Tibial nerve (tissue), 4 donors: ENCODE data around the gene MYF6. TPM values are rescaled to one million over a fixed set of nuclear protein-coding genes. Genes with fewer than 3 reads are reported as not detected.

ENCODE experiments used
- DNase-seq, 2 donors: peaks; one replicate each; pipeline ENCODE4 v3.0.0-alpha.2; 2019; ENCODE audit warnings: low spot score in 2 of 2
- H3K27ac ChIP-seq, 4 donors: fragments of 200-600 bp; sonication (generic) in 3 of 4; one replicate each; pipeline ENCODE4 v1.5.1; 2017 to 2019; ENCODE audit warnings: mild to moderate bottlenecking in 1 of 4
- H3K27me3 ChIP-seq, 2 donors: fragments of 200-600 bp; sonication (generic) in 1 of 2; one replicate each; pipeline versions ENCODE4 v1.5.1 to v1.6.0; 2017 to 2019
- H3K36me3 ChIP-seq, 3 donors: fragments of 200-600 bp; sonication (generic); one replicate each; pipeline ENCODE4 v1.5.1; 2018 to 2019
- H3K4me1 ChIP-seq, 4 donors: fragments of 200-600 bp; sonication (generic) in 3 of 4; one replicate each; pipeline ENCODE4 v1.5.1; 2017 to 2019
- H3K4me3 ChIP-seq, 4 donors: fragments of 200-600 bp; sonication (generic) in 3 of 4; one replicate each; pipeline ENCODE4 v1.5.1; 2017 to 2019; ENCODE audit warnings: mild to moderate bottlenecking in 1 of 4, moderate library complexity in 1 of 4
- H3K9me3 ChIP-seq, 4 donors: fragments of 200-600 bp; sonication (generic) in 3 of 4; one replicate each; pipeline ENCODE4 v1.5.1; 2017 to 2019
- EP300 ChIP-seq, 2 donors: sonication (generic); formaldehyde crosslinking; IDR thresholded peaks; one replicate each; pipeline ENCODE4 v1.6.1; 2017; ENCODE audit warnings: antibody characterized with exemption in 2 of 2, mild to moderate bottlenecking in 1 of 2
- POLR2A ChIP-seq, 2 donors: fragments of 450-650 bp; IDR thresholded peaks; one replicate each; pipeline ENCODE4 v1.6.1; 2017; ENCODE audit warnings: antibody characterized with exemption in 2 of 2, mild to moderate bottlenecking in 2 of 2, moderate library complexity in 2 of 2
- WGBS, 2 donors: methylation state at CpG; one replicate each; pipeline ENCODE4 v1.1.5; 2018; 5-methylcytosine and 5-hydroxymethylcytosine counted together
- total RNA-seq, 4 donors: library from RNA; depleted of rRNA; stranded (reverse); fragments of >200 nt; gene quantifications; one replicate each; pipeline ENCODE4 v1.1.0, GENCODE V29; 2016
- TF ChIP-seq, protein P1 (sequence below), 5 experiments: fragments of 200-600 bp in 3 of 5; fragments of 450-650 bp in 2 of 5; sonication (generic) in 3 of 5; IDR thresholded peaks; one replicate each; pipeline ENCODE4 v1.5.1; 2016 to 2019; ENCODE audit warnings: antibody characterized with exemption in 5 of 5, mild to moderate bottlenecking in 3 of 5, moderate library complexity in 2 of 5

Gene MYF6
- total RNA-seq, 4 donors from 2014 or later, result not detected

DNA sequence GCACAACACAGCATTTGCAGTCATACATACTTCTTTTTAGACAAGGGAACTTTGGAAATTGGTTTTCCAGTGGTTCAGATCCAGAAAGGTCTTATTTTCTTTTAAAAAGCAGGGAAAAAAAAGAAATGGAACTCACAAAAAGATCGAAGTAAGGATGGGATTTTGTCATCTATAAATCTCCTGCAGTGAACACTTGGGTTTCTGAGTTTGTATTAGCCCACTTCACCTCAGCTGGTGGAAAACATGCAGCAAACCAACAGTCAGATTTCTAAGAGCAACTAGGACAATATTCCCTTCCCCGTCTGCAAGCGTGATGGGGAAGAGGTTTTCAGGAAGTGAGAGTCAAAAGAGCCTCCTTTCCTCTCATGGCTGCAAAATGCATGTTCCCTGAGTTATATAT is 13.9 kb downstream of the MYF6 start:
- Histone ChIP-seq H3K9me3 (no peaks in the 10 kb centered on the region), H3K36me3 (no peaks in the 10 kb centered on the region), H3K27ac (no peak overlapping the region), H3K4me1 (no peaks in the 10 kb centered on the region), H3K4me3 (no peak overlapping the region), H3K27me3 (peaks cover 0 to 9% of the 10 kb centered on the region in 2 donors)
- WGBS, 2 donors, result 74 to 78% methylated on average over 3 of the region's 3 CpGs
- TF ChIP-seq, protein P1, sequence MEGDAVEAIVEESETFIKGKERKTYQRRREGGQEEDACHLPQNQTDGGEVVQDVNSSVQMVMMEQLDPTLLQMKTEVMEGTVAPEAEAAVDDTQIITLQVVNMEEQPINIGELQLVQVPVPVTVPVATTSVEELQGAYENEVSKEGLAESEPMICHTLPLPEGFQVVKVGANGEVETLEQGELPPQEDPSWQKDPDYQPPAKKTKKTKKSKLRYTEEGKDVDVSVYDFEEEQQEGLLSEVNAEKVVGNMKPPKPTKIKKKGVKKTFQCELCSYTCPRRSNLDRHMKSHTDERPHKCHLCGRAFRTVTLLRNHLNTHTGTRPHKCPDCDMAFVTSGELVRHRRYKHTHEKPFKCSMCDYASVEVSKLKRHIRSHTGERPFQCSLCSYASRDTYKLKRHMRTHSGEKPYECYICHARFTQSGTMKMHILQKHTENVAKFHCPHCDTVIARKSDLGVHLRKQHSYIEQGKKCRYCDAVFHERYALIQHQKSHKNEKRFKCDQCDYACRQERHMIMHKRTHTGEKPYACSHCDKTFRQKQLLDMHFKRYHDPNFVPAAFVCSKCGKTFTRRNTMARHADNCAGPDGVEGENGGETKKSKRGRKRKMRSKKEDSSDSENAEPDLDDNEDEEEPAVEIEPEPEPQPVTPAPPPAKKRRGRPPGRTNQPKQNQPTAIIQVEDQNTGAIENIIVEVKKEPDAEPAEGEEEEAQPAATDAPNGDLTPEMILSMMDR (IDR thresholded peaks at IDR 0.05), result no peak
- TF ChIP-seq EP300 (IDR thresholded peaks at IDR 0.05), result no peak
- TF ChIP-seq POLR2A (IDR thresholded peaks at IDR 0.05), result no peak
- no peak for DNase-seq

DNA sequence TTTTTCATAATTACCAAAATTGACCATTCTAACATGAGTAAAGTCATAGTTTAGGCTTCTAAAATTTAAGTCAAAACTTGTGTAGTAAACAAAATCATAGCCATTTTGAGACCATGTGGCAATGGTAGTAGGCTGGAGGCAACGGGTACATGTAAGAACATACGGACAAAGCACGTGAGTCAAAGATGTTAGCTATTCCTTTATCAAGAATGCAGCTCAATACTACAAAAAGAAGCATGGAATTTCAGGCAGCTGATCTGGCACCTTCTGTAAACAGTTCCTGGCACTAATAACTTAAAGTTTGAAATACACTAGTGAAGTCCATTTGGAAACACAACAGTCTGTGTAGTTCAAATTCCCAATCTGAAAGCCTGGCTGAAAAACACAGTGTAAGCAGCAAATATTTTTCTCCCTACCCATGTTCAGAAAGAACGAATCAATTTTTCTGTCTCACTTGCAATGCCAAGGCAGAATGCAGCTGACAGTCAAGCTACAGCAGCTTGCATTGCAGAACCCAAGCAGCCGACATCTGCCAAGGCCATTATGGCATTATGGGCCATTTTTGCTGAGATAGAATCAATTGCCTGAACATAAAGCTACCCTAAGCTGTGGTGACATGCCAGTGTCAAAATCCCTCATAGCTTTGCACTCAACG is 38.5 kb downstream of the MYF6 start:
- no peak for DNase-seq
- H3K4me3 ChIP-seq, result no peak overlapping the region
- no peaks in the 10 kb centered on the region for H3K4me1 ChIP-seq
- no peak overlapping the region for H3K27ac ChIP-seq
- H3K36me3 ChIP-seq, result no peaks in the 10 kb centered on the region
- no peaks in the 10 kb centered on the region for H3K27me3 ChIP-seq
- no peak for TF ChIP-seq POLR2A (IDR thresholded peaks at IDR 0.05)
- TF ChIP-seq EP300 (IDR thresholded peaks at IDR 0.05), result no peak
- TF ChIP-seq, protein P1 (IDR thresholded peaks at IDR 0.05), result no peak
- 37 to 71% methylated on average over 6 of the region's 6 CpGs for WGBS, 2 donors
- no peaks in the 10 kb centered on the region for H3K9me3 ChIP-seq

DNA sequence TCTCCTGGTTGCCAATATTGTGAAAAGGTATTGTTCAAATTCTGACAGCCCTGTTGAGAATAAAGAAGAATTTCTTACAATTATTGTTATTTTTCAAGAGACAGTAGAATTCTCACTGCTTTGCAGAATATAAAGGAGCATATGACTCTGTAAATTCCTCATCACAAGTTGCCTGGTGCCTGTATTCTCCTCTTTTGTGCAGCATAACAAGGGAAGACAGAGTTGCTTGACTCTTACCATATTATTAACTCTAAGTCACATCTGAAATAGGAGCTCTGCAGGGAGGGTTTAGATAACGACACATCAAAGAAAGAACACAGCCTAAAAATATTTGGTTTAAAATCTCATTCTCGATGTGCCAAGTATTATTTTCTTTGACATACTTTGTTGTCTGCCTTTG is 40.4 kb downstream of the MYF6 start:
- no peak overlapping the region for H3K4me3 ChIP-seq
- DNase-seq, result no peak
- H3K9me3 ChIP-seq, result no peaks in the 10 kb centered on the region
- H3K27ac ChIP-seq, result no peak overlapping the region
- H3K27me3 ChIP-seq, result no peaks in the 10 kb centered on the region
- H3K36me3 ChIP-seq, result no peaks in the 10 kb centered on the region
- 36% methylated on average over 2 of the region's 2 CpGs for WGBS, 2 donors
- H3K4me1 ChIP-seq, result no peaks in the 10 kb centered on the region
- TF ChIP-seq, protein P1 (IDR thresholded peaks at IDR 0.05), result no peak
- TF ChIP-seq EP300 (IDR thresholded peaks at IDR 0.05), result no peak
- TF ChIP-seq POLR2A (IDR thresholded peaks at IDR 0.05), result no peak

DNA sequence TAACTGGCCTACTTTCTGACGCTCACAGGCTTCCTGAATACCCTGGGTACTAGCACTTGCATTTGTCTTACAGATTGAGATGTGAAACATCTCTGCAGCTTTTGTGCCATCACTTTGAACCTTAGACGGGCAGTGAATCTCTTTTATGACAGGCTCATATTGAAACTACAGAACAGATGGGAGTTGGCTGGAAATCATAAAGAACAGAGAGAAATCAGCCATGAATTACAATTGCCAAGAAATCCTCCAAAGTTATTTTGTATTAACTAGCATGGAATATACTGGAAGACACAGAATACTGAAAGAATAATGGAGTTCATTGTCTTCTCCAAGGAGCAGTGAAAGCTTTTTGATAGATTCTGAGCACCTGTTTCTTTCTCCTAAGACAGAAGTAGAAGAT is 42.0 kb downstream of the MYF6 start:
- Histone ChIP-seq H3K9me3 (no peaks in the 10 kb centered on the region), H3K27ac (no peak overlapping the region), H3K4me3 (no peak overlapping the region), H3K36me3 (no peaks in the 10 kb centered on the region), H3K4me1 (no peaks in the 10 kb centered on the region), H3K27me3 (no peaks in the 10 kb centered on the region)
- DNase-seq, result no peak
- no peak for TF ChIP-seq POLR2A (IDR thresholded peaks at IDR 0.05)
- TF ChIP-seq, protein P1 (IDR thresholded peaks at IDR 0.05), result no peak
- TF ChIP-seq EP300 (IDR thresholded peaks at IDR 0.05), result no peak
- WGBS, 2 donors, result 61 to 65% methylated on average over 2 of the region's 2 CpGs

DNA sequence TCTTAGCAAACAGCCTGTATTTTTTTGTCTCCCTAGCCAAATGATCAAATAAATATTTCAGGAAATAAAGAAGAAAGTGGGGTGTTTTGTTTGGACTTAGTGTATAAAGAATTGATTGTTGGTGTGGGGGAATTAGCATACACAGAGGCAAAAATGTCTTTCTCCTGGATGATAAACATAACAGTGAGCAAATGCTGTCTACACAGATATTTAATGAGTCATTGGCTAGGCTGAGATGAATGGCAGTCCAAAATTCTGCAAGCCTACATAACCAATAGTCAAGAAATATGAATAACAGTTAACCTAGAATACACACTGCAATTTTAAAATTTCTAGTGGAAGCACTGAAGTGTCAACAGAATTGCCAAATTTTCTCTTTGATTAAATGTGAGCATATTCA is 45.0 kb downstream of the MYF6 start:
- H3K27ac ChIP-seq, result no peak overlapping the region
- DNase-seq, result no peak
- no peak overlapping the region for H3K4me3 ChIP-seq
- H3K36me3 ChIP-seq, result no peaks in the 10 kb centered on the region
- no peak for TF ChIP-seq EP300 (IDR thresholded peaks at IDR 0.05)
- TF ChIP-seq POLR2A (IDR thresholded peaks at IDR 0.05), result no peak
- TF ChIP-seq, protein P1 (IDR thresholded peaks at IDR 0.05), result no peak
- H3K9me3 ChIP-seq, result no peaks in the 10 kb centered on the region
- H3K4me1 ChIP-seq, result no peaks in the 10 kb centered on the region
- no peaks in the 10 kb centered on the region for H3K27me3 ChIP-seq
